Activated CD4-positive, alpha-beta T cell treated with anti-CD3 and anti-CD28 coated beads for 36 hours (primary cell): ENCODE measurements around the gene B4GALNT1. TPM values are rescaled to one million over a fixed set of nuclear protein-coding genes. Genes with fewer than 3 reads are reported as not detected.

ENCODE experiments used
- ATAC-seq: fragments of 200-7000 bp; cut with Tn5 transposase; one replicate; pipeline ENCODE4 v1.10.0; 2021; ENCODE audit warnings: mild to moderate bottlenecking, moderate library complexity
- CTCF ChIA-PET: fragments of 350-600 bp; sonication (Branson Sonifier 250); formaldehyde crosslinking; loops from one replicate; lab custom pipeline; 2021; ENCODE audit warnings: antibody characterized with exemption; lab: Charles Lee
- POLR2A ChIA-PET: fragments of 350-600 bp; sonication (Branson Sonifier 250); formaldehyde crosslinking; loops from one replicate; lab custom pipeline; 2021; ENCODE audit warnings: antibody characterized with exemption, inconsistent platforms; lab: Charles Lee
- DNase-seq: peaks from one replicate; pipeline ENCODE4 v3.0.0-alpha.2; 2020
- H3K27ac Mint-ChIP-seq: one replicate; pipeline ENCODE4 v1.8.0; 2021; ENCODE audit warnings: mixed read lengths
- H3K27me3 Mint-ChIP-seq: one replicate; pipeline ENCODE4 v1.8.0; 2021; ENCODE audit warnings: mixed read lengths
- H3K36me3 Mint-ChIP-seq: one replicate; pipeline ENCODE4 v1.8.0; 2021; ENCODE audit warnings: low read depth, mixed read lengths
- H3K4me1 Mint-ChIP-seq: one replicate; pipeline ENCODE4 v1.8.0; 2021; ENCODE audit warnings: mixed read lengths
- H3K4me3 Mint-ChIP-seq: one replicate; pipeline ENCODE4 v1.8.0; 2021; ENCODE audit warnings: mild to moderate bottlenecking, moderate library complexity, mixed read lengths
- H3K9me3 Mint-ChIP-seq: one replicate; pipeline ENCODE4 v1.8.0; 2021; ENCODE audit warnings: low read depth, mixed read lengths
- intact Hi-C, 2 experiments: fragments of 100-400 bp; cut with DNase I in 1 of 2; cut with micrococcal nuclease in 1 of 2; formaldehyde crosslinking; loops; one replicate each; pipeline versions ENCODE4 v1.14.2 to v1.15.1; 2022 to 2024; cut with DNase I, micrococcal nuclease
- total RNA-seq, 2 experiments: library from RNA; stranded (reverse); gene quantifications; one replicate each; pipeline ENCODE4 v1.2.3, GENCODE V29; 2021

The B4GALNT1 gene
- total RNA-seq, 2 experiments from 2014 or later, result 1.4 to 1.5 TPM

GRCh38 chr12:57606399-57606798 is 26.6 kb downstream of the B4GALNT1 start:
- DNase-seq (no peak), ATAC-seq (no peak)
- Mint-ChIP-seq H3K27ac (peak overlapping the region; percentile 56), H3K4me1 (peaks cover 26% of the 10 kb centered on the region), H3K36me3 (peaks cover 7% of the 10 kb centered on the region), H3K4me3 (no peak overlapping the region), H3K27me3 (peaks cover 2% of the 10 kb centered on the region), H3K9me3 (no peaks in the 10 kb centered on the region)
- POLR2A ChIA-PET, result no interaction called here
- intact Hi-C loops, result no loop called here
- CTCF ChIA-PET, result interaction anchor here (0.7 to 1.6 kb wide), 6 partner anchors 9 to 42 kb away, joined by 3 to 8 read pairs (median 4); no protein-coding TSS in a partner anchor

- no peaks in the 10 kb centered on the region for H3K9me3 Mint-ChIP-seq
- DNase-seq, result no peak
- peaks cover 8% of the 10 kb centered on the region for H3K36me3 Mint-ChIP-seq
- peak overlapping the region; percentile 11 for H3K27ac Mint-ChIP-seq
- peaks cover 26% of the 10 kb centered on the region for H3K4me1 Mint-ChIP-seq
- peaks cover 2% of the 10 kb centered on the region for H3K27me3 Mint-ChIP-seq
- ATAC-seq, result no peak
- CTCF ChIA-PET, result interaction anchor here (0.6 to 1.6 kb wide), 5 partner anchors 8 to 312 kb away, joined by 3 to 8 read pairs (median 4); no protein-coding TSS in a partner anchor
- POLR2A ChIA-PET, result interaction anchor here (0.6 kb wide), 1 partner anchor 44 kb away, joined by 3 read pairs; no protein-coding TSS in a partner anchor
- intact Hi-C loops, result no loop called here
- peak overlapping the region; percentile 71 for H3K4me3 Mint-ChIP-seq
Measured at GRCh38 chr12:57605811-57606311, 27.1 kb downstream of the B4GALNT1 start.

DNA sequence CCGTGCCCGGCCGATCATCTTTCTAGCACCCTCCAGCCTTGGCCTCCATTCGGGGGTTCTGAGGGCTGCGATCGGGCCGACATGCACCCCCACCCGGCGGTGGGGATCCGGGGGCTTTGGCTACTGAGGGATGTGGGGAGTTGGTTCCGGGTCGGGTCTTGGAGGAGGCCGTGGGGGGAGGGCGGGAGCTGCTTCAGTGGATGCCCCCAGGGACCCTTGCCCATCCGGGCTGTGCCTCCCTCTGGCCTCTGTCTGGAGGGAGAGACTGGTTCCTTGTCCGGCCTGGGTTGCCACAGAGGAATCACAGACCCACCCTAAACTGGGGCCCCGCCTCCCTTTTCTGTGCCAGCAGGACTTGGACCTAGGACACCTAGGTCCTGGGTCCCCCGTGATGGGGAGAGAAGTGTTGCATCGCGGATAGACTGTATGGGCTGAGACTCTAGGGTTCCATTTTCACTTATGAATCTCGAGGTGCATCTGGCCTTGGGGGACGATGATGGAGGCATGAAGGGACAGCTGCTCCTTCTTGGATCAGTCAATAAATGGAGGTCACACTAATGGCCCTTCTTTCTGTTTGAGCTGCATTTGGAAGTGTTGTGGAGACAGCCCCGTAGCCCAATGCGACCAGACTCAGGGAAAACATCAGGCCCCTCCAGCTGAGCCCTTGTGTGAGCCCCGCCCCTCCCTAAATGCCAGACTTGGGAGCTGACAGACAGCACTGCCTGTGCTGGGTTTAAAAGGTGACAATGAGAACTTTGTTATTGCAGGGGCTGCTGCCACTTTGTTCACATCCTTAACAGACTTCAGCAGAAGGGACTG is 27.8 kb downstream of the B4GALNT1 start:
- Mint-ChIP-seq H3K9me3 (no peaks in the 10 kb centered on the region), H3K27ac (peak overlapping the region; percentile 72), H3K4me1 (peaks cover 23% of the 10 kb centered on the region), H3K27me3 (no peaks in the 10 kb centered on the region), H3K4me3 (peak overlapping the region; percentile 71), H3K36me3 (peaks cover 8% of the 10 kb centered on the region)
- DNase-seq, result peak; percentile 25
- intact Hi-C loops, result loop anchor here in 1 of 2 experiments (1.0 kb wide), 1 partner anchor 14 kb away; the partner anchor contains the start of gene PIP4K2C
- POLR2A ChIA-PET, result interaction anchor here (0.6 kb wide), 1 partner anchor 43 kb away, joined by 3 read pairs; no protein-coding TSS in a partner anchor
- CTCF ChIA-PET, result interaction anchor here (0.6 to 1.4 kb wide), 2 partner anchors 22 to 311 kb away, joined by 3 to 8 read pairs; no protein-coding TSS in a partner anchor
- peak; percentile 47 for ATAC-seq

DNA sequence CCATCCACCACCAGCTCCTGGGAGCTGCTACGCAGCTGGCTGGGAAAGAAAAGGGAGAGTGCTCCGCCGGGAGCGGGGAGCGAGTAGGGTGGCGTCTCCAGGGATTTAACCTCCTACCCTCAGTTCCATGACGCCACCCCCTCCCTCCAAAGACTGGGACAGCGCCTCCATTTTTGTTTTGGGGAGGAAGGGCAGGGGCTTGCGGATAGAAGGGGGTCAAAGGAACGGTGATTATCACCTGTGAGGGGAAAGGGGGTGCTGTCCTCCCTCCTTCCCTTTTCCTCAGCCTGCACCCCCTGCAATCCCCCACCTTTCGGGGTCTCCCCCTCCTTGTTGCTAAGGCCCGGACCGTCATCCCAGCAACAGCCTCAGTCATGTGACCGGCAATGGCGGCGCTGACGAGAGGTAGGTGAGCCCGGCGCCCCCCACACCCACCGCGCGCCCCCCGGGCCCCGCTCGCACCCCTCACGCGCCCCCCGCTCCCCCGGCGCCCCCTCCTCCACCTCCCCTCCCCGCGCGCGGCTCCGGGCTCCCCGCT is 28.5 kb downstream of the B4GALNT1 start, which contains the start of gene DTX3:
TSS of gene DTX3 (plus strand) at position 371 of the 538 bp plus-strand sequence. CDS start 1,694 bp downstream, outside the sequence.
- DNase-seq, result peak; percentile 71

GRCh38 chr12:57603815-57604453 is 29.1 kb downstream of the B4GALNT1 start:
- Mint-ChIP-seq H3K27ac (peak overlapping the region; percentile 81), H3K4me3 (peak overlapping the region; percentile 71), H3K9me3 (no peaks in the 10 kb centered on the region), H3K4me1 (peaks cover 23% of the 10 kb centered on the region), H3K27me3 (no peaks in the 10 kb centered on the region), H3K36me3 (peaks cover 12% of the 10 kb centered on the region)
- POLR2A ChIA-PET, result interaction anchor here (0.5 kb wide), 1 partner anchor 148 kb away, joined by 3 read pairs; the partner anchor contains the start of gene CDK4
- intact Hi-C loops, result loop anchor here in 1 of 2 experiments (1.0 kb wide), 1 partner anchor 13 kb away; the partner anchor contains the start of gene PIP4K2C
- ATAC-seq (no peak), DNase-seq (no peak)
- CTCF ChIA-PET, result interaction anchor here (1.6 kb wide), 1 partner anchor 11 kb away, joined by 6 read pairs; no protein-coding TSS in a partner anchor

More for the DNA sequence above, 28.5 kb downstream of the B4GALNT1 start, which contains the start of gene DTX3:
- H3K4me3 Mint-ChIP-seq, result peak within 1 kb of the TSS; percentile 71
- H3K36me3 Mint-ChIP-seq, result peaks cover 8% of the 10 kb centered on the region
- CTCF ChIA-PET, result interaction anchor here (1.6 kb wide), 1 partner anchor 11 kb away, joined by 6 read pairs; no protein-coding TSS in a partner anchor
- no peaks in the 10 kb centered on the region for H3K9me3 Mint-ChIP-seq
- POLR2A ChIA-PET, result interaction anchor here (0.5 kb wide), 1 partner anchor 147 kb away, joined by 3 read pairs; the partner anchor contains the start of gene CDK4
- H3K27me3 Mint-ChIP-seq, result no peaks in the 10 kb centered on the region
- peak; percentile 68 for ATAC-seq
- intact Hi-C loops, result loop anchor here in 1 of 2 experiments (1.0 kb wide), 1 partner anchor 13 kb away; the partner anchor contains the start of gene PIP4K2C
- H3K4me1 Mint-ChIP-seq, result peaks cover 23% of the 10 kb centered on the region
- H3K27ac Mint-ChIP-seq, result peak within 1 kb of the TSS; percentile 81

DNA sequence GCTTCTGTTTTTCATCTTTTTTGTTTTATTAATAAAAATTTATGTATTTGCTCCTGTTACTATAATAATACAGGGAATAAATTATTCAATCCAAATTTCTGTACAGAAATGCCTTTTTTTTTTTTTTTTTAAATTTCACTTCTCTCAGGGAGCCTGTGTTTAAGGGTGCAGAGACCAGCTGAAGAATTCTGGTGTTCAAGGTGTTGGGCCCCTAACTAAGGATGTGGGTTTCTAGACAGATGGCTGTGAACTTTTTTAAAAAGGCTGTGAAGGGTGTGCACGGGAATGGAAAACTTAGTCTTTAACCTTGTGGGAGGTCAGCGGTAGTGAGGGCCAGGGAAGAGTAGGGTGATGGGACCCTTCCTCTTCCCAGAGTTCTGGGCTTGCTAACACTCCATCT is 29.7 kb downstream of the B4GALNT1 start:
- no peak for ATAC-seq
- intact Hi-C loops, result no loop called here
- ChIA-PET CTCF (interaction anchor here (1.6 kb wide), 1 partner anchor 10 kb away, joined by 6 read pairs; no protein-coding TSS in a partner anchor), POLR2A (interaction anchor here (0.6 kb wide), 2 partner anchors 11 to 21 kb away, joined by 3 read pairs; no protein-coding TSS in a partner anchor)
- no peaks in the 10 kb centered on the region for H3K9me3 Mint-ChIP-seq
- peak overlapping the region; percentile 71 for H3K4me3 Mint-ChIP-seq
- H3K27ac Mint-ChIP-seq, result no peak overlapping the region
- peaks cover 23% of the 10 kb centered on the region for H3K4me1 Mint-ChIP-seq
- DNase-seq, result no peak
- no peaks in the 10 kb centered on the region for H3K27me3 Mint-ChIP-seq
- peaks cover 12% of the 10 kb centered on the region for H3K36me3 Mint-ChIP-seq

DNA sequence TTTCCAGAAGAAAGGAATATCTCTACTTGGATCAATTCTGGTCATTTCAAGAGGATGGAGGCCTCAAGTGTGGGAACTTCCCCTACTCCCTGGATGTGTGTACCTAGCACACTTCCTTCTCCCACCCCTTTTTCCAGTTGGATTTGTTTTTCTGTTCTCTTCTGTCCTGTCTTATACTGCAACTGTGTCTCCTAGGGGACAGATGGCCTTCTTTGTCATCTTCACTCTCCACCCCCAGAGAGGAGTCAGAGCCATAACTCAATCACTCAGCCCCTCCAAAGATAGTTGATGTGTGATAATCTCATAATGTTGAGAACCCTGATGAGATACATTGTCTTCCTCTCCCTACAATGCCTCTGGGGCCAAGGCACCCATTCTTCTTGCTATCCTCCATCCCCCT is 30.5 kb downstream of the B4GALNT1 start:
- ATAC-seq (no peak), DNase-seq (no peak)
- no peak overlapping the region for H3K27ac Mint-ChIP-seq
- H3K36me3 Mint-ChIP-seq, result peaks cover 15% of the 10 kb centered on the region
- no peaks in the 10 kb centered on the region for H3K9me3 Mint-ChIP-seq
- POLR2A ChIA-PET, result interaction anchor here (0.6 kb wide), 1 partner anchor 11 kb away, joined by 3 read pairs; no protein-coding TSS in a partner anchor
- CTCF ChIA-PET, result interaction anchor here (0.7 to 1.6 kb wide), 2 partner anchors 9 to 19 kb away, joined by 6 read pairs; no protein-coding TSS in a partner anchor
- no peaks in the 10 kb centered on the region for H3K27me3 Mint-ChIP-seq
- no peak overlapping the region for H3K4me3 Mint-ChIP-seq
- intact Hi-C loops, result no loop called here
- H3K4me1 Mint-ChIP-seq, result peaks cover 23% of the 10 kb centered on the region

GRCh38 chr12:57600395-57600794 is 32.6 kb downstream of the B4GALNT1 start:
- peaks cover 18% of the 10 kb centered on the region for H3K4me1 Mint-ChIP-seq
- ATAC-seq, result no peak
- H3K36me3 Mint-ChIP-seq, result peaks cover 17% of the 10 kb centered on the region
- no peaks in the 10 kb centered on the region for H3K27me3 Mint-ChIP-seq
- ChIA-PET POLR2A (interaction anchor here (0.7 kb wide), 1 partner anchor 9 kb away, joined by 3 read pairs; no protein-coding TSS in a partner anchor), CTCF (interaction anchor here (0.6 to 3.0 kb wide), 9 partner anchors 8 to 36 kb away, joined by 3 to 19 read pairs (median 3); no protein-coding TSS in a partner anchor)
- no peak overlapping the region for H3K27ac Mint-ChIP-seq
- H3K4me3 Mint-ChIP-seq, result no peak overlapping the region
- H3K9me3 Mint-ChIP-seq, result no peaks in the 10 kb centered on the region
- intact Hi-C loops, result no loop called here
- no peak for DNase-seq

DNA sequence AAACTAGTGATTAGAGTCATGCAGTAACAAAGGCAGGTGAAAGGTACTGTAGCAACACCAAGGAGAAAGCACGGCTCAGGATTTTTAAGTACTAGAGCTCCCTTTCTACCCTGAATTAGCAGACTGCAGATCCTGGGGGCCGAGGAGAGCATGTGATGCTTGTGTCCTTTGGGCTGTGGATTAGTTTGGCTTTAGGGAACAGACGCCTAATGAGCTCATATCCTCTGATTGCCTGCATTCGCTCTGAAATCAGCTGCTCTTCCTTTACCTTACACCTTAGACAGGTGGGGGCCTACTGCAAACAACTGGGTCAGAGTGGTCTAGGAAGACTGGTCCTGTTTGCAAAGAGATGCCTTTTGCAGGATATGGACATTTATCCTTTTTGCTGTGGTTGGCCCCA is 39.8 kb downstream of the B4GALNT1 start:
- DNase-seq, result no peak
- no peak overlapping the region for H3K27ac Mint-ChIP-seq
- no peak for ATAC-seq
- no peak overlapping the region for H3K4me3 Mint-ChIP-seq
- peaks cover 5% of the 10 kb centered on the region for H3K36me3 Mint-ChIP-seq
- no peaks in the 10 kb centered on the region for H3K27me3 Mint-ChIP-seq
- intact Hi-C loops, result no loop called here
- H3K4me1 Mint-ChIP-seq, result peaks cover 21% of the 10 kb centered on the region
- H3K9me3 Mint-ChIP-seq, result no peaks in the 10 kb centered on the region
- CTCF ChIA-PET, result interaction anchor here (0.6 to 3.7 kb wide), 14 partner anchors 10 to 148 kb away, joined by 3 to 28 read pairs (median 4); no protein-coding TSS in a partner anchor
- POLR2A ChIA-PET, result no interaction called here

DNA sequence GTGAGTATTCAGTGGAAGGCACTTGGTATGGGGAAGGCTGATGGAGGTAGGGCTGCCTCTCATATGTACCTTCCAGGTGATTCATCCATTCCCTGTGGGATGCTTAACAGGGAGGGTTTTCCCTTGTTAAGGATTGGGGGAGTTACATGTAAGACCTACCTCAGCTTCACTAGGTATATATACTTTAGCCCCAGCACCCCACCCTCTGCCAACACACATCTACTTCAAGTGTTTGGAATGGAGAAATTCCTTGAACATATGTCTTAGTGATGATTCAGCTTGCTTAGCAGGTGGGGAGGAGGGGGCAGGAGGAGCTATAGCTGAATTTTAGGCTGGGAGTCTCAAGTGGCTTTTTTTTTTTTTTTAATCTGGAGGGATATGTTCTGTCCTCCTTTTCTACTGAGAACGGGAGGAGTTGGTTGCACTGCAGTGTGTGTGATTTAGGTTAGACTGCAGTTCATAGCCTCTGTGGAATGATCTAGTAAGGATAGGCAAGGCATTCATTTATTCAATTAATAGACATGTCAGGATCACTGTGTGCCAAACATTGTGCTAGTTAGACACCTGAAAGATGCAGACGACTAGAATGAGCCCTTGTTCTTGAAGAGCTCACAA is 40.3 kb downstream of the B4GALNT1 start:
- intact Hi-C loops, result no loop called here
- peak overlapping the region; percentile 82 for H3K4me3 Mint-ChIP-seq
- peaks cover 3% of the 10 kb centered on the region for H3K36me3 Mint-ChIP-seq
- H3K9me3 Mint-ChIP-seq, result no peaks in the 10 kb centered on the region
- ATAC-seq, result no peak
- peaks cover 21% of the 10 kb centered on the region for H3K4me1 Mint-ChIP-seq
- peak overlapping the region; percentile 21 for H3K27ac Mint-ChIP-seq
- POLR2A ChIA-PET, result interaction anchor here (0.7 kb wide), 1 partner anchor 17 kb away, joined by 3 read pairs; no protein-coding TSS in a partner anchor
- CTCF ChIA-PET, result interaction anchor here (0.6 to 3.7 kb wide), 14 partner anchors 9 to 167 kb away, joined by 3 to 28 read pairs (median 4); no protein-coding TSS in a partner anchor
- no peaks in the 10 kb centered on the region for H3K27me3 Mint-ChIP-seq
- no peak for DNase-seq
